ENCODE measurements around the gene PREB. TPM values are rescaled to one million over a fixed set of nuclear protein-coding genes. Genes with fewer than 3 reads are reported as not detected.
A peak's percentile ranks its signal among the peaks of the same experiment; 100 is the strongest.

Gene PREB
- total and polyA plus RNA-seq, 2 of the 13 experiments (the other 11 are each of a cell fraction or from before 2014, with no cell fraction given) = 112 to 192 TPM

- TF ChIP-seq MLX (CRISPR knock-in tag; IDR thresholded peaks at IDR 0.05) (no peak), ZNF691 (CRISPR knock-in tag; IDR thresholded peaks at IDR 0.05; ENCODE audit: borderline replicate concordance, low read depth) (no peak), ZKSCAN8 (CRISPR knock-in tag; IDR thresholded peaks at IDR 0.05; ENCODE audit: borderline replicate concordance) (no peak), MEF2D (CRISPR knock-in tag; IDR thresholded peaks at IDR 0.05) (no peak), ZNF224 (CRISPR knock-in tag; IDR thresholded peaks at IDR 0.05) (no peak), ZNF839 (CRISPR knock-in tag; IDR thresholded peaks at IDR 0.05; ENCODE audit: borderline replicate concordance) (0 out of 2 replicates have a peak, but pooled peaks have one; percentile 29), AHR (CRISPR knock-in tag; IDR thresholded peaks at IDR 0.05) (no peak), KDM5B (CRISPR knock-in tag; IDR thresholded peaks at IDR 0.05; ENCODE audit: borderline replicate concordance) (no peak), SP2 (CRISPR knock-in tag; IDR thresholded peaks at IDR 0.05) (no peak), ZNF790 (CRISPR knock-in tag; IDR thresholded peaks at IDR 0.05; ENCODE audit: borderline replicate concordance) (peak; percentile 78; the same call in 1 of the 2 replicates), MXD1 (CRISPR knock-in tag; IDR thresholded peaks at IDR 0.05) (no peak), ZNF513 (CRISPR knock-in tag; conservative IDR thresholded peaks at IDR 0.05) (0 out of 2 replicates have a peak, but pooled peaks have one; percentile 81), ZNF354B (CRISPR knock-in tag; IDR thresholded peaks at IDR 0.05) (no peak; the same call in 1 of the 2 replicates), ASH2L (IDR thresholded peaks at IDR 0.05; ENCODE audit: insufficient read length, low read depth, low read length) (no peak), REPIN1 (CRISPR knock-in tag; IDR thresholded peaks at IDR 0.05; ENCODE audit: borderline replicate concordance, low read depth) (no peak), ZNF343 (CRISPR knock-in tag; IDR thresholded peaks at IDR 0.05) (no peak), HBP1 (CRISPR knock-in tag; IDR thresholded peaks at IDR 0.05; ENCODE audit: low read depth) (no peak), ATF2 (CRISPR knock-in tag; IDR thresholded peaks at IDR 0.05) (no peak), PHF20 (CRISPR knock-in tag; IDR thresholded peaks at IDR 0.05) (no peak), STAG1 (CRISPR knock-in tag; IDR thresholded peaks at IDR 0.05) (no peak), XBP1 (CRISPR knock-in tag; IDR thresholded peaks at IDR 0.05) (no peak), HMG20B (CRISPR knock-in tag; conservative IDR thresholded peaks at IDR 0.05) (no peak), ZNF784 (CRISPR knock-in tag; IDR thresholded peaks at IDR 0.05; ENCODE audit: borderline replicate concordance) (no peak; the same call in 1 of the 2 replicates), SP5 (CRISPR knock-in tag; IDR thresholded peaks at IDR 0.05; ENCODE audit: borderline replicate concordance, low read depth) (no peak)
Measured at GRCh38 chr2:27095427-27095744, 39.0 kb downstream of the PREB start (continued).

All from HepG2 (cell line).